ENCODE results near the gene KHNYN.

The KHNYN gene

DNA sequence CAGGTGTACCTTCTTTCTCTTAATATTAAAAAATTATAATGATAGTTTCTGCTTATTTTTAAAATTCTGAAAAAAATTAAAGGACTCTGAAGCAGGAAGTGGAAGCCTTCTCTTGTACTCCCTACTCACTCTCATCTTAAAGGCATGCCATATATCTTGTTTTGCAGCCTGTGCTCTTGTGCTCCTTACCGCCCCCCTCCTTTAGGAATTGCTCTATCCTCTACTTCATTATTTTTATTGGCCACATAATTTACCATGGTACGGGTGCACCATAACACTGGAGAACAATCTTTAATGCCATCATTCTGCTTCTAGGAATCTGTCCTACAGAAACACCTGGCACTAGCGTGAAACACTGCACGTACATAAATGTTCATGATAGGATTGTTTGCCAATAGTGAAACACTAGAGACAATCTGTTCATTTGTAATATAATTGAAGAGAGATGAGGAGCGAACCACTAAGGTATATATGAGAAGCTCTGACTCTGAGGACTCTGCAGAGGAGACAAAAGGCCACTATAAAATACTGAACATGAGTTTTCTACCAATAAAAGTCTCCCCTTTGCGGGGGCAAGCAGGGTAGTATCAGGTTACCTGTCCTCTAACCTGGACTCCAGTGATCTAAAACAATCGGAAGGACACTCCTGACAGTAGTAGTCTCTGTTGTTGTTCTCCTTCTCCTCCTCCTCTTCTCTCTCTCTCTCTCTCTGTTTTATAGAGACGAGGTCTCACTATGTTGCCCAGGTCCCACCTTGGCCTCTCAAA is 37.2 kb upstream of the KHNYN start:
- H3K4me2 ChIP-seq (ENCODE audit: low read length), result 0 out of 2 replicates have a peak overlapping the region, but pooled peaks have one; percentile 31

GRCh38 chr14:24394275-24394674 is 35.5 kb upstream of the KHNYN start:
- Histone ChIP-seq H3K4me1 (ENCODE audit: insufficient read depth, low read length, severe bottlenecking) (peaks cover 40% of the 10 kb centered on the region), H3K4me2 (ENCODE audit: low read length) (no peak overlapping the region), H3F3A (ENCODE audit: insufficient read depth, low read length) (no peaks in the 10 kb centered on the region), H3K9ac (ENCODE audit: low read length) (no peak overlapping the region), H4K20me1 (ENCODE audit: insufficient read depth, low read length) (no peaks in the 10 kb centered on the region), H3K9me3 (ENCODE audit: low read length) (no peaks in the 10 kb centered on the region), H3K9me2 (ENCODE audit: low read depth, low read length) (no peaks in the 10 kb centered on the region), H3K79me2 (ENCODE audit: insufficient read depth, low read length) (no peaks in the 10 kb centered on the region), H2AFZ (ENCODE audit: low read length) (no peak overlapping the region), H3K4me3 (ENCODE audit: low read depth, low read length, poor library complexity, severe bottlenecking) (no peak overlapping the region), H3K36me3 (ENCODE audit: insufficient read depth, low read length) (no peaks in the 10 kb centered on the region), H3K27ac (ENCODE audit: low read depth, low read length, poor library complexity, severe bottlenecking) (no peak overlapping the region), H3K27me3 (ENCODE audit: insufficient read depth, low read length) (0 out of 2 replicates have a peak, but pooled peaks cover under 1% of the 10 kb centered on the region)
- TF ChIP-seq CTCF (IDR thresholded peaks at IDR 0.05; ENCODE audit: low read length), result peak; percentile 15; the same call in 1 of the 2 replicates
- no peak for TF ChIP-seq EZH2 (IDR thresholded peaks at IDR 0.05; ENCODE audit: borderline replicate concordance, low read length)

More for the DNA sequence above, 37.2 kb upstream of the KHNYN start:
- Histone ChIP-seq H3K9me2 (ENCODE audit: low read depth, low read length) (no peaks in the 10 kb centered on the region), H3F3A (ENCODE audit: insufficient read depth, low read length) (no peaks in the 10 kb centered on the region), H3K27ac (ENCODE audit: low read depth, low read length, poor library complexity, severe bottlenecking) (no peak overlapping the region), H3K36me3 (ENCODE audit: insufficient read depth, low read length) (no peaks in the 10 kb centered on the region), H3K4me3 (ENCODE audit: low read depth, low read length, poor library complexity, severe bottlenecking) (no peak overlapping the region), H4K20me1 (ENCODE audit: insufficient read depth, low read length) (no peaks in the 10 kb centered on the region), H3K27me3 (ENCODE audit: insufficient read depth, low read length) (peaks cover 8% of the 10 kb centered on the region; the same call in 1 of the 2 replicates), H3K9me3 (ENCODE audit: low read length) (no peaks in the 10 kb centered on the region), H3K9ac (ENCODE audit: low read length) (no peak overlapping the region; the same call in 1 of the 2 replicates), H3K4me1 (ENCODE audit: insufficient read depth, low read length, severe bottlenecking) (peaks cover 35% of the 10 kb centered on the region), H3K79me2 (ENCODE audit: insufficient read depth, low read length) (no peaks in the 10 kb centered on the region), H2AFZ (ENCODE audit: low read length) (no peak overlapping the region)
- TF ChIP-seq CTCF (IDR thresholded peaks at IDR 0.05; ENCODE audit: low read length), result peak; percentile 24; the same call in 1 of the 2 replicates
- no peak for TF ChIP-seq EZH2 (IDR thresholded peaks at IDR 0.05; ENCODE audit: borderline replicate concordance, low read length)

- no peak overlapping the region for H3K4me3 ChIP-seq (ENCODE audit: low read depth, low read length, poor library complexity, severe bottlenecking)
- H3K27me3 ChIP-seq (ENCODE audit: insufficient read depth, low read length), result no peaks in the 10 kb centered on the region
- no peaks in the 10 kb centered on the region for H3K79me2 ChIP-seq (ENCODE audit: insufficient read depth, low read length)
- no peak for TF ChIP-seq EZH2 (IDR thresholded peaks at IDR 0.05; ENCODE audit: borderline replicate concordance, low read length)
- TF ChIP-seq CTCF (IDR thresholded peaks at IDR 0.05; ENCODE audit: low read length), result no peak
- H3K27ac ChIP-seq (ENCODE audit: low read depth, low read length, poor library complexity, severe bottlenecking), result no peak overlapping the region
- H3F3A ChIP-seq (ENCODE audit: insufficient read depth, low read length), result no peaks in the 10 kb centered on the region
- H3K9ac ChIP-seq (ENCODE audit: low read length), result no peak overlapping the region
- H4K20me1 ChIP-seq (ENCODE audit: insufficient read depth, low read length), result no peaks in the 10 kb centered on the region
- no peaks in the 10 kb centered on the region for H3K9me3 ChIP-seq (ENCODE audit: low read length)
- no peaks in the 10 kb centered on the region for H3K9me2 ChIP-seq (ENCODE audit: low read depth, low read length)
- no peaks in the 10 kb centered on the region for H3K36me3 ChIP-seq (ENCODE audit: insufficient read depth, low read length)
- no peak overlapping the region for H2AFZ ChIP-seq (ENCODE audit: low read length)
- H3K4me1 ChIP-seq (ENCODE audit: insufficient read depth, low read length, severe bottlenecking), result peaks cover 41% of the 10 kb centered on the region
- no peak overlapping the region for H3K4me2 ChIP-seq (ENCODE audit: low read length)
Measured at GRCh38 chr14:24395609-24396582, 33.9 kb upstream of the KHNYN start.

Measured in OCI-LY1 (cell line).